Thyroid gland (tissue), 4 donors: ENCODE data around the gene ARL15.

Source experiments
- POLR2A ChIP-seq, 2 donors: fragments of 450-650 bp; IDR thresholded peaks; one replicate each; pipeline ENCODE4 v1.6.1; 2017; ENCODE audit warnings: antibody characterized with exemption in 2 of 2, mild to moderate bottlenecking in 2 of 2, moderate library complexity in 1 of 2
- TF ChIP-seq, protein P1 (sequence below), 6 experiments: fragments of 200-600 bp in 3 of 6; fragments of 450-650 bp in 3 of 6; sonication (generic) in 3 of 6; IDR thresholded peaks; one replicate each; pipeline ENCODE4 v1.5.1; 2016 to 2019; ENCODE audit warnings: antibody characterized with exemption in 6 of 6, mild to moderate bottlenecking in 2 of 6, inconsistent platforms in 1 of 6, moderate library complexity in 1 of 6

DNA sequence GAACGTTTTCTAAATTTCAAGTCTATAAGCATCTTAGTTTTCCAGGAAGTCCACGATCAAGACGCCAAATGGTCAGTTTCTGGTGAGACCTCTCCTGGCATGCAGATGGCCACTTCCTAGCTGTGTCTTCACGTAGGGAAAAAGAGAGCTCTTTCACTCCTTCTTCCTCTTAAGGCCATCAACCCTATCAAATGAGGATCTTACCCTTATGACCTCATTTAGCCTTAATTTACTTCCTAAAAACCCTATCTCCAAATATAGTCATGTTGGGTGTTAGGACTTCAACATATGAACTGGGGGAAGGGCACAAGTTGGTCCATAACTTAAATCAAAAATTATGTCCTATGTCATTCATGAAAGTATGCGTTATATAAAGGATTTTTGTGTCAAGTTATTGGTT is 229.5 kb downstream of the ARL15 start:
- TF ChIP-seq, protein P1, sequence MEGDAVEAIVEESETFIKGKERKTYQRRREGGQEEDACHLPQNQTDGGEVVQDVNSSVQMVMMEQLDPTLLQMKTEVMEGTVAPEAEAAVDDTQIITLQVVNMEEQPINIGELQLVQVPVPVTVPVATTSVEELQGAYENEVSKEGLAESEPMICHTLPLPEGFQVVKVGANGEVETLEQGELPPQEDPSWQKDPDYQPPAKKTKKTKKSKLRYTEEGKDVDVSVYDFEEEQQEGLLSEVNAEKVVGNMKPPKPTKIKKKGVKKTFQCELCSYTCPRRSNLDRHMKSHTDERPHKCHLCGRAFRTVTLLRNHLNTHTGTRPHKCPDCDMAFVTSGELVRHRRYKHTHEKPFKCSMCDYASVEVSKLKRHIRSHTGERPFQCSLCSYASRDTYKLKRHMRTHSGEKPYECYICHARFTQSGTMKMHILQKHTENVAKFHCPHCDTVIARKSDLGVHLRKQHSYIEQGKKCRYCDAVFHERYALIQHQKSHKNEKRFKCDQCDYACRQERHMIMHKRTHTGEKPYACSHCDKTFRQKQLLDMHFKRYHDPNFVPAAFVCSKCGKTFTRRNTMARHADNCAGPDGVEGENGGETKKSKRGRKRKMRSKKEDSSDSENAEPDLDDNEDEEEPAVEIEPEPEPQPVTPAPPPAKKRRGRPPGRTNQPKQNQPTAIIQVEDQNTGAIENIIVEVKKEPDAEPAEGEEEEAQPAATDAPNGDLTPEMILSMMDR (IDR thresholded peaks at IDR 0.05), result no peak
- TF ChIP-seq POLR2A (IDR thresholded peaks at IDR 0.05), result no peak
